HG02588 (cell line): ENCODE measurements around the gene KLHL2.

Source experiments
- ATAC-seq: cut with Tn5 transposase; IDR thresholded peaks from one replicate; pipeline ENCODE4 v1.9.1; 2021; ENCODE audit warnings: mild to moderate bottlenecking, moderate library complexity; ENCODE audit not compliant: unreplicated experiment

Gene KLHL2

DNA sequence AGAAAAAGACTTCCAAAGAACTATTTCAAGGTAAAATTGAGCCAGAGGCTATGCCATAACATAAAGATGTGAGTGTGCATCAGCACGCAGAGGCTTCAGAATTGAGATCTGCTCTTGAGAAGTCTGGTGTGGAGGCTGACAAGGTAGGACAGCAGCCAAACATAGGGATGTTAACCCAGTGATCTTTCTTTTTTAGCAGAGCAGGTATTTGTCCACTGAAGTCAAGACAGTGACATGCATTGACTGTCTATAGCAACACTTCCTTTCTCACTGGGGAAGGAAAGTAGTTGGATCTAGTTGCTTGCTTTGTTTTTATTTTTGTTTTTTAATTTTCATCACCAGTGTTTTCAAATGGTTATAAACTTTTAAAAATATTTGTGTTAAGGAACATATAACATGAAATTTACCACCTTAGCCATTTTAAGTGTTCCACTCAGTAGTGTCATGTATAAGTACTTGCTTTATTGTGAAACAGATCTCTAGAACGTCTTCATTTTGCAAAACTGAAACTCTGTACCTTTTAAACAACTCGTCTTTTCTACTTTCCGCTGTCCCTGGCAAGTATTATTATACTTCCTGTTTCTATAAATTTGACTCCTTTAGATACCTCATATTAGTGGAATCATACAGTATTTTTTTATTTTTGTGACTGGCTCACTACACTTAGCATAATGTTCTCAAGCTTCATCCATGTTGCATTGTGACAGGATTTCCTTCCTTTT is 79.4 kb downstream of the KLHL2 start:
- peak; percentile 68 for ATAC-seq

DNA sequence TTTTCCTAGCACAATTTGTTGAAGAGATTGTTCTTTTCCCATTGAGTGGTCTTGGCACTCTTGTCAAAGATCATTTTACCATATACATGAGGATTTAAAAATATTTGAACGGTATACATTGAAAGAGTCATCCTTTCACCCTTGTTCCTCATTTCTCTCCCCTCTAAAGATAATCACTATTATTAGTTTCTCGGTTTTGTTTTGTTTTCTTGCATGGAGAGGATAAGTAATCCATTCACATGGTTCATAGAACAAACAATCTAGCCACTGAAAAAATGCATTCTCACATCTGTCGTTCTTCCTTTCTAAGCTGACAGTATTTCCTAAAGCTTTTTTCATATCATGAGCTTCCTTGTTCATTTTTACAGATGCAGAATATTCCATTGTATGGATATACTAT is 80.9 kb downstream of the KLHL2 start:
- ATAC-seq, result peak; percentile 55

DNA sequence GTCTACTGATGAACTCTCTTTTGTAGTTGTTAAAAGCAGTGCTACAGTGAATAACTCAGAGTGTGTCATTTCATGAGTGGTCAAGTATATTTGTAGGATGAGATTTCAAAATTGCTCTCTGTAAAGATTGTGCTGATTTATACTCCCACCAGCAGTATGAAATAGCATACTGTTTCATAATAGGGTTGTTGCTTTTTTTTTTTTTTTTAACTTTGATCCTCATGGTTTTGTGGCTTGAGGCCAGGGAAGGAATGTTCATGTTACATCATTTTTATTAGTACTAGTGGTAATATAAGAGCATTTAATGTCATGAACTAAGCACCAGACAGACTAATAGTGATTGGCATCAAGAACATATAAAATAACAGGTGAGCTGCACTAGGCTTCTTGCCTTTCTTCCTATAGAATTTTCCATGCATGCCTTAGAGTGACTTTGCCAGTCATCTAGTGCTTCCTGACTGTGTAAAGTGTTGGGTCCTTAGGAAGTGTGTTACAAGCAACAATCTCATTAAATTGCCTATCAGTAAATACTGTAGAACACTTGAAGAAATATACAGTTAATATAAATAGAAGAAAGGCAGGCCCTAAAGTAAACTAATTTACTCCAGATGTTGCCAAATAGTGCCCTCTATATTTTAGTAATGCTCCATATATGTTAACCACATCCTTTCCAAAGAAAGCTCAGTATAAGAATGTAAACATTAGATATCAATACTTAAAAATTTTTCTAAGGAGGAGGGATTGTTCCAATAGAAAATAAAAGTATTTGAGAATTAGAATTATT is 81.5 kb downstream of the KLHL2 start:
- peak; percentile 20 for ATAC-seq

DNA sequence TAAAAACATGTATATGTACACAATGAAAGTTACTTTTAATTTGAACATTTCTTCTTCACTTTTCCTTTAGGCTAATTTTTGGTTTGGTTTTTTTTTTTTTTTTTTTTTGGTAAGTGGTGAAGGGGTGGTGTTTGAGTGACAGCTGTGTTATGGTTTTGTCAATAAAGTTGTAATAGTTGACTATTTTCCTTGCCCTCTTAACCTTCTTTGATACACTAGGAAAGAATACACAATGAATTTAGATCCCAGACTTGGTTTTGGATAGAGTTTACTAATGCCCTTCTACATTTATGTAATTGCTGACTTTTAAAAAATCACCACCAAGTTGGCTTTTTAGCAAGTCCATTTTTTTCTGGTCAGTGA is 82.0 kb downstream of the KLHL2 start:
- ATAC-seq, result no peak

DNA sequence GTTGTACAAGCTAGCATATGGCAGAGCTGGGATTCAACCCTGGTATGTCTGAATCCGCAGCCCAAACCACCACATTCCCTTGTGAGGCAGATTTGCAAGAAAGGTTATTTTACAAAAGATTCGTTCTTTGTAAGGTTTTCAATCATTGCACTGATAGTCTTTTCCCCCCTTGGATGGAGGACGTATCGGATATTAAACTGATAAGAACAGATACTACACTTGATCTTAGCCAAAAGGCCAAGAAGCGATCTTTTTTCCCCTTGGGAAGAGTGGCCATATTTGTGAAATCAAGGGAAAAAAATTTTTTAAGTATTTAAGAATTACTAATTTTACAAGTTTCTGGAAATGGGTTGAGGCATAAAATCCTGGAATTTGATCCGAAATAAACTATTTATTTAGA is 85.7 kb downstream of the KLHL2 start:
- ATAC-seq, result no peak

DNA sequence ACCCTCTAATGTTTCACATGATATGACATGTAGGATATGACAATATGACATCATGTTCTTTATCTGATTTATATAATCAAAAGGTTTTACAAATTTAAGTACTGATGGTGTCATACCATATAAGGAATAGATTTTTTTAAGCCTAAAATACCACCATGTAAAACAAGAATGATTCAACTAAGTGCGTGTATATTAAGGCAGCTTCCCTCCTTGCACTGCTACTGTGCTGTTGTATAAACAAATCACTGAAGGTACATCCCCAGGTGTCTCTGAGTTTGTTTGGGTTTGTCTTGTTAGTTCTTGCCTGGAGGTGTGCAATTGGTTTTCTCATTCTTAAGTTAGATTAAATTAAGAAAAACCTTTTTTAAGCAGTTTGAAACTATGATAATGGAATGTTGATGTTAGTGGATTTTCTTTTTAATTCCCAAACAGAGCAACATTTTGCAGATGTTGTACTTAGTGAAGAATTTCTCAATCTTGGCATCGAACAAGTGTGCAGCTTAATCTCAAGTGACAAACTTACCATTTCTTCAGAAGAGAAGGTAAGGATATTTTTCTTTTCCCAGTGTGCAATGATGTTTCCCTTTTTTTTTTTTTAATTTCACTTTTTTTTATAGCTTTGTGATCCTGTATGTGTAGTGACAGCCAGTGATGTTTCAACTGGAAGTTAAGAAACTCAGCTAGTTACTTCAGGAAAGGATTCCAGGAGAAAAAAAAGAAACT is 86.7 kb downstream of the KLHL2 start:
- ATAC-seq, result no peak

DNA sequence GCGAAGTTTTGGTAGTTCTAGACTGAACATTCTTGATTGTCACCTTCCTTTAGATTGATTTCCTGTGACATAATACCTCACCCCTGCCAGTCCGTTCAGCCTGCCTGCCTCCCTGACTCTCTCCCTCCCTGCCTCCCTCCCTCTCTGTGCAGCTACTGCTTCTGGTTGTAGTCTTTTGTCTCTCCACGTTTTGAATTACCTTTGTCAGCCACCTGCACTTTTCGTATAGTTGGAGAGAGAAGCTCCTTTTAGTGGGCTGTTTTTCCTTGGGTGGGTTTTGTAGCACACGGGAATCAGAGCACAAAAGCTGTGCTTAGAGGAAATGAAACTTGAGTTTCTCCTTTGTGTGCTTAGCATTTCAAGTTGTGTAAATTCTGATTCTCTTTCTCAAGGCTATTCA is 87.5 kb downstream of the KLHL2 start:
- peak; percentile 88 for ATAC-seq

DNA sequence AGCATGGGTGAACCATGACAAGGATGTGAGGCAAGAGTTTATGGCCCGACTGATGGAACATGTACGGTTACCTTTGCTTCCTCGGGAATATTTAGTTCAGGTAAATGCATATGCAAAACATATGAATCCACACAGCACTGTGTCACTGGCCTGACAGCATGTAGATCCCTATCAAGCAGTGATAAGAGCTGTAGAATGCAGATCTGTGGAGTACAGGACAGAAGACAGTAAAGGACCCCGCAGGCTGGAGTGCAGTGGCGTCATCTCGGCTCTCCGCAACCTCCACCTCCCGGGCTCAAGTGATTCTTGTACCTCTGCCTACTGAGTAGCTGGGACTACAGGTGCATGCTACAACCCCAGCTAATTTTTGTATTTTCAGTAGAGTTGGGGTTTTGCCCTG is 90.3 kb downstream of the KLHL2 start:
- ATAC-seq, result no peak

DNA sequence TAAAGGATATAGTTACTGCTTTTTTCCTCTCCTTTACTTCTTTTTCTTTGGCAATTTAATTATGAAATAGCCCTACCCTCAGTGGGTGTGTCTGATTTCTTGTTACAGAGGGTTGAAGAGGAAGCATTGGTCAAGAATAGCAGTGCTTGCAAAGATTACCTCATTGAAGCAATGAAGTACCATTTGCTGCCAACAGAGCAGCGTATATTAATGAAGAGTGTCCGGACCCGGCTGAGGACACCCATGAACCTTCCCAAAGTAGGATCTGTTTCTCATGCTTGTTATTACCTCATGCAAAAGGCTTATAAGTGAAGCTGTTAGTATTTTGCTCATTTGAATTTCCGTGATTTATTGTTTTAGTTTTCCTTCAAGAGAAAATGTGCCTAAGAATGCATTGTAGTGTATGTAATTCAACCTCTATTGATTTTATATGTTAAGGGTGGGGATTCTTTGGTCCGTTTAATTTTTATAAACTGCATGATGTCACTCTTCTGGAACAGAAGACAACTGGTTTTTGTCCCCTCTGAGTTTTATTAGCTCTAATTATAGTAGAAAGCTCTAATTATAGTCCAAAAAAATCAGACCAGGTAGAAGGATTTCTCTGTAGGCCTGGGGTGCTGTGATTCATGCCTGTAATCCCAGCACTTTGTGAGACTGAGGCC is 92.2 kb downstream of the KLHL2 start:
- no peak for ATAC-seq

DNA sequence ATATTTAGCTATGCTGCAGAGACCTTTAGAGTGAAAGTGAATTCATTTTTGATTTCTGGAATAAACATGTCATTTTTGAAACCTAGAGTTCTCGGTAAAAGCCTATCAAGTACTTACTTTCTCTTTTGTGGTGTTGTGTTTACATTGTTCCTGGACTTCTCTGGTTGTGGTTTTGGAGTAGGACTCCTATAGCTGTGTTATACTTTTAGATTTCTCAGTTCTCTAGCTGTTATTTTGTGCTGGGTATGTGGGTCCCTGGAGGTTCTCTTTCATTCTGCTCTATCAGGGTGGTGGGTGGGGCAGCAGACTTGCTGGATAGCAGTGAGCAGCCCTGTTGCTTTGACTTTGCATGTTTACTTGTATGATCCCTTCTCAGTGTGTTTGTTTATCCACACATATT is 94.5 kb downstream of the KLHL2 start:
- ATAC-seq, result peak; percentile 76

DNA sequence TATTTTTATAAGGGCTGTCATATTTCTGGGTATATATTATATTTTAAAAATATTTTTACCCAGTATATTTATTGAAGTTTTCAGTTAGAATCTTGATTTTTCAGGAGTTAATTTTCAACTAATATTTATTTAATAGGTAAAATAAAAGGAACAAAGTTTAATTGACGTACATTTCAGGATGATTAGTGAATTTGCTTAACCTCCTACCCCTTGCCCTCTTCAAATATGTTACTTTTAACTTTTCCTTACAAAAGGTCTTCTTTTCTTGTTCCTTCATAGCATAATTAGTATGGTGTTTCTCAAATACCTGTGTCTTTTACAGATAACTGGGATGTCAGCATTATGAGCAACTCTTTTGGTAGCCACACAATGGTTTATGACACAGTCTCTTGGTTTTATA is 95.3 kb downstream of the KLHL2 start:
- ATAC-seq, result no peak

DNA sequence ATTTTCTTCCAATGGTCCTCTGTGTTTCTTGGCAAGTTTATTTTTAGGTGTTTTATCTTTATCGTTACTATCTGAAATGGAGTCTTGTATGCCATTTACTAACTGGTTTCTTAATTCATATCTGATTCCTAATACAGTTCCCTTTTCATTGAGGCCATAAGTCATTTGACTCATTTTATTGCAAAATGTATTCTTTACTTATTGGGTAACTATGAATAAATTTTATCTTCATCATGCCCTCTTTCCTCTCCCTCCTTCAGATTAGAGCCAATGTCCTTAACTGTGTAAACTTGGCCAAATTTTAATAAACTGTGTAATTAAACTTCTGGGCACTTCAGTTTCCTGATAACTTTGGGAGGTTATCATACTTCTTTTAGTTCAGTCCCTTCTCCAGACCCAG is 100.8 kb downstream of the KLHL2 start:
- ATAC-seq, result no peak

DNA sequence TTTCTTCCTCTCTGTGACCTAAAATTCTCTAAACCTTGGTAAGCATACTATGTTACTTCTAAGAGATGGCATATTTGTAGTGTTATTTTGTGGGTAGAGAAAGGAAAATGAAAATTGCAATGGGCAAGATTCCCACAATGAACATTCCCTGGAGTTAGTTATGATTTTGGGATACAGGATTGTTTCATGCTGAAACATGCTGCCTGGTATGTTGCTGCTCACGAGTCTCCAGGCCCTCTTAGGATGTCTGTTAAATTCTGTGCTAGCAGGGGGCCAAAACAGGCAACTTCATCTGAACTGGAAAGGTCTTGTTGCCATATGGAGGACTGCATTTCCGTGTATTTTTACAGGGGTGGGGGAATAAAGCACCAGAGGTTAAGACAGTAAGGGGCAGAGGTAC is 101.2 kb downstream of the KLHL2 start:
- ATAC-seq, result no peak

DNA sequence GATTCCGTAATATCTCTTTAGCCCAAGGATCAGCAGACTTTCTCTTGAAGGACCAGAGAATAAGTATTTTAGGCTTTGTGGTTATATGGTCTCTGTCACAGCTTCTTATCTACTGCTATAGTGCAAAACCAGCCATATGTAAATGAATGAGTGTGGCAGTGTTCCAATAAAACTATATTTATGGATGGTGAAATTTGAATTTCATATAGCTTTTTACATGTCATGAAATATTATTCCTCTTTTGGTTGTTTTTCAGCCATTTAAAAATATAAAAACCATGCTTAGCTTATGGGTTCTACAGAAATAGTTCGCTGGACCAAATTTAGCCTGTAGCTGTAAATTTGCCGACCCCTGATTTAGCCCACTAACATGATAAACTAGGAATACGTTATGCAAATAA is 102.1 kb downstream of the KLHL2 start:
- ATAC-seq, result no peak

DNA sequence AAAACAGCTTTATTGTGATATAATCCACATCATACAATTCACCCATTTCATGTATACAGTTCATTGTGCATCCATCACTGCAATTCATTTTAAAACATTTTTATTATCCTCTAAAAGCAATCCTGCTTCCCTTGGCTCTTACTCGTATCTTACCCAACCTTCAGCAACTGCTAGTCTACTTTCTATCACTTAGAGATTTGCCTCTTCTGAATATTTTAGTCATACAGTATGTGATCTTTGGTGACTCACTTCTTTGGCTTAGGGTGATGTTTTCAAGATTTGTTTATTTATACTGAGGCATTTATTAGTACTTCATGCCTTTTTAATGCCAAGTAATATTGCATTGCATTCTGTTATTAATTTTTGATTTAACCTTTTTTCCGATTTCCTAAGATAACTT is 105.1 kb downstream of the KLHL2 start:
- no peak for ATAC-seq

DNA sequence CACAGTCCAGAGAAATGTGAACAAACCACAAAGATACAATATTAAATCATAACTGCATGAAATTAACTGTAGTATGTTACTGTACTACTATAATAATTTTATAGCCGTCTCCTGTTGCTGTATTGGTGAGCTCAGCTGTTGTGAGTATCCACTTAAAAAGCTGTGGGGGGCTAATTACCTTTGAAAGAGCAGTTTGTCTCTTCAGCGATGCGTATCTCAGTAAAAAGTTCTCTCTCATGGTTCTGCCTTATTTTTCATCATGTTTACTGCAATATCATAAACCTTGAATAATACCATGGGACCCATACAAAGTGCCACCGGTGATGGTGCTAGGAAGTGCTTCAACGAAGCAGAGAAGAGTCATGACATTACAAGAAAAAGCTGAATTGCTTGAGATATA is 111.7 kb downstream of the KLHL2 start:
- no peak for ATAC-seq

DNA sequence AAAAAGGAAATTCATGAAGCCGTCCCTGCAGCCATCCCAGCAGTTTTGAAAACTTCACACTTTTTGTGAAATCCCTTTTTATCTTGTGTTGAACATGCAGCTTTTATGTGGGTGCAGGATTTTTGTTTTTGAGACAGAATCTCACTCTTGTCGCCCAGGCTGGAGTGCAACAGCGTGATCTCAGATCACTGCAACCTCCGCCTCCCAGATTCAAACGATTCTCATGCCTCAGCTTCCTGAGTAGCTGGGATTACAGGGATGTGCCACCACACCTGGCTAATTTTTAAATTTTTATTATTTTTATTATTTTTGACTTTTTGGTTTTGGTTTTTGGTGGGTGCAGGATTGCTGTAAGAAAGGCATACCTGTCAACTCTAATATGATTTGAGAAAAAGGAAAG is 112.1 kb downstream of the KLHL2 start:
- ATAC-seq, result no peak

DNA sequence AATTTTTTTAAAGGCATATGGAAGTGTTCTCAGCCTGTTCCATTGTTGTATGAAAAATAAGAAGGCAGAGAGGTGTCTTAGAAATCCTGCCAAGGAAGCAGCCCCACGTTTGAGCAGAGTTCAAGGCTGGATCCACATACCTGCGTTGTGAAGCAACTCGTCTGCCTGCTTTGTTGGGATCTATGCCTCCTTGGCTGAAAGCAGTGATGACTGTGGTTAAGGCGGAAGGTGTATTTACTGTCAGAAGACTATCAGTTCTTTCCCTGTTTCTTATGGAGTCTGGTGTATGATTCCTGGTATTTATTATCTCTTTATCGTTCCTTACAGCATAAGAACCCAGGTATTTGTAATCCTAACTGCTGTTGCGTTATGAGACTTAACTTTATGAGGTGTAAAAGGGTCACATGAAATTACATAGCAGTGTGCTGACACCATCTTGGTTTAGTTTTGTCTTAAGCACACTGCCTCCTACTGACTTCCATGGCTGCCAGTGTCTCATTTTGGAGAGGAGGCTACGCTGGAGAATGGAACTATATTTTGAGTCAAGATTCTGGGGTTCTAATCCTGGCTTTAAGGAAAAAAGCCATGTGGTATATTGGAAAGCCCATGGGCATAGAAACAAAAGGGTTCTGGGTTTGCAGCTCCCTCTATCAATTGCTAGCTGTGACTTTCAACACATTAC is 117.0 kb downstream of the KLHL2 start:
- ATAC-seq, result no peak

DNA sequence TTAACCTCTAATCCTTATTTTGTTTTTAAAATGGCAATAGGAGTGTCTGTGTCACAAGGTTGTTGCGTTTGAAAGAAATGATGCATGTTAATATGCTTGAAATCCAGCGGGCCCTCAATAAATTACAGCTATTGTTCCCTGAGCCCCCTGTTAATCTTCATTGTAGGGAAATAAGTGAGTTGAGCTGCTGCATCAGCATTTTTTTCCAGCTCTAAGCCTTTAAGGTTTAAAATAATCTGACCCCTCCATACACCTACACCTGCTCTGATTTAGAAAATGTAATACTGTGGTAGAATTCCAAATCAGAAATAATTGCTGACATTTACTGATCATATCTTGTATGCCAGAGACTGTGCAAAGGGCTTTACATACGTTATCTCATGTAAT is 117.5 kb downstream of the KLHL2 start:
- no peak for ATAC-seq

DNA sequence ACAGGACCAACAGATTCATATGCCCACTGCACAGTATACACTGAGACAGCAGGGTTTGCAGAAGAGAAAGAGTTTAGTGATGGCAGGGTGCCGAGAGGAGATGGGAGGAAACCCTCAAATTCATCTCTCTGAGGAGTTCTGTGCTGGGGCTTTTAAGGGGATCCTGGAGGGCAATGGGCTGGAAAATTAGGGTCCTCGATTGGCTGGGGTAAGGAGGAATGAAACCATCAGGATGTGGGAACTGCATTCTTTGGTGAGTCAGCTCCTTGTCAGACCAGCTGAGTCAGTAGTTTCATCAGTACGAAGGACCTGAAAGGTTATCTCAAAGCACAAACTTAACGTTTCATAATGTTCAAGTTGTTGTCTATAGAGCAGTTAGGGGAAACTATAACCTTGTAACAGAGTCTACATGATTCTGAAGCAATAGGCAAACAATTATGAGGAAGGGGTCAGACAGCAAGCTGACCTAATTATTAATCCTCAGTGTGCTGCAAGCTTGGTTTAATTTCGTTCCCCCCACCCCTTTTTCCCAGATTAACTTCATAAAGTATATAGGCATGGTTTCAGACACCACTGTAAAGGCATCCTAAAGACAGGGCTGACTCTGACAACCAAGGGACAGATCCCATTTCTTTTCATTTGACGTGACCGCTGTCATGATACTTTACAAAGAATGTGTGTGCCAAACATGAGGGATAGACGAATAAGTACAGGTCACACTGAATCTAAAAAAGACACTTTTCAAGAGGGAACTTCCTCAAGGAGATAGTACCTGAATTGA is 118.6 kb downstream of the KLHL2 start:
- no peak for ATAC-seq
